Glomerular visceral epithelial cell (primary cell): ENCODE measurements around the gene DFFA.
A peak's percentile ranks its signal among the peaks of the same experiment; 100 is the strongest.

ENCODE experiments used
- DNase-seq: peaks from one replicate; pipeline ENCODE4 v3.0.0-alpha.2; 2016; ENCODE audit errors: extremely low spot score

Gene DFFA, protein sequence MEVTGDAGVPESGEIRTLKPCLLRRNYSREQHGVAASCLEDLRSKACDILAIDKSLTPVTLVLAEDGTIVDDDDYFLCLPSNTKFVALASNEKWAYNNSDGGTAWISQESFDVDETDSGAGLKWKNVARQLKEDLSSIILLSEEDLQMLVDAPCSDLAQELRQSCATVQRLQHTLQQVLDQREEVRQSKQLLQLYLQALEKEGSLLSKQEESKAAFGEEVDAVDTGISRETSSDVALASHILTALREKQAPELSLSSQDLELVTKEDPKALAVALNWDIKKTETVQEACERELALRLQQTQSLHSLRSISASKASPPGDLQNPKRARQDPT

DNA sequence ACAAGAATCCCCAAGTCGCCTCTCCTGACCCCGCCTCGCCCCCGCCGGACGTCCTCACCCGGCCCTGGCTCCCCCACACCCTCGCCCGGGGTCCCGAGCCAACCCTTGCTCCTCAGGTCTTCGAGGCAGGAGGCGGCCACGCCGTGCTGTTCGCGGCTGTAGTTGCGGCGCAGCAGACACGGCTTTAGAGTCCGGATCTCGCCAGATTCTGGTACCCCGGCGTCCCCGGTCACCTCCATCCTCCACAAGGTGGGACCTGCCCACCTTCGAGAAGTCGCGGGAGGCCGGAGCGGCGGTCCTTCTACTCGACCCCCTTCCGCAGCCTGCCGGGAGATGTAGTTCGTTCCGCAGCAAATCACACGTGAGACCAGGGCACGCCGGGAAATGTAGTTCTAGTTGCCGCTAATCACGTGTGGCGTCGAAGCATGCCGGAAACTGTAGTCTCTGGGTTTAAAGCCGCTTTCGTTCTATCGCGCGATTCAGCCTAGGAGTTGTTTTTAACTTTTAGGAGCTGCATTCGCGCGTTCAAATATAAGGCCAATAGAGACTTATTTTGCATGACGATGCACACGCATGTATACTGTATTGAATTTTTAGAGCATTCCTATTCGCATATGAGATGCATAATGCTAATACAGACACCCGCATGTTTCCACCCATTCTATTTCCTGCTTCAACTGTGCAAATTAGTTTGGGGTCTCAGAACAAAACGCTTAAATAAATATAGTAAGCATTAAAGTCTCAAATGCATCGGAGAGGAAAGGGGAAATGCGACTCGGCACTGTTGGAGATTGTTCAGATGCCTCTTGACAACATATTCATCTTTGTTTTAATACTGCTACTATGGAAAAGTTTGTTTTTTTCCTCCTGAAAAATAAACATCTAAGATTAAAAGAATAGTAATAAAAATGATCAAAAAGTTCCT, at the start of gene DFFA:
Gene DFFA, minus strand, starts transcription at position 310 of the 925 bp plus-strand sequence. Its CDS starts 71 bp downstream, at position 239.
- DNase-seq: peak; percentile 94

DNA sequence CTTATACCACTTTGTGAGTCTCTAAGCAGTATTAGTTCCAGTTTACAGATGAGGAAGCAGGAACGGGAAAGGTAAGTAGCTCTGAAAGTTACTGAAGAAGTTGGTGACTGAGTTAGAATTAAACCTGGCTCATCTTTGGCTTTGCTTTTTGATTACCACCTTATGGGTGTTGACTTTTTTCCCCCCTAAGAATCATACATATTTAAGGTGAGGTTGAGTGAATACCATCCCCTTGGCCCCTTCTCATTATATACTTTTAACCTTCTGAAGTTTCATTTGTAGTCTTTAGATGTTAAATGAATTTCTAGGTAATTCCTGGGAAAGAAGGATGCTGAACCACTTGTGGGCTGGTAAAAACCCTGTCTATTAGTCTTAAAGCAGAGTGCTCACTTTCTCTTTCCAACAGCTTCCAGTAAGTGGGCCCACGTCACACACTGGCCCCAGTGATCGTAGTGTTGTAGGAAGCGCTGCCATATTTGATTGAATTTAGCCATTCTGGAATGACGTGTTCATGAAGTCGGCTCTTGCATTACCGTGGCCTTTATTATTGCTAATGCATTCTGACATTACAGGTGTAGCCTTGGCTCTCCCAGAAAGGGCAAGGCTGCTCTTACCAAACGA, 49.3 kb upstream of the DFFA start:
- no peak for DNase-seq

- no peak for DNase-seq
Observed at GRCh38 chr1:10520952-10521351, 48.6 kb upstream of the DFFA start.

DNA sequence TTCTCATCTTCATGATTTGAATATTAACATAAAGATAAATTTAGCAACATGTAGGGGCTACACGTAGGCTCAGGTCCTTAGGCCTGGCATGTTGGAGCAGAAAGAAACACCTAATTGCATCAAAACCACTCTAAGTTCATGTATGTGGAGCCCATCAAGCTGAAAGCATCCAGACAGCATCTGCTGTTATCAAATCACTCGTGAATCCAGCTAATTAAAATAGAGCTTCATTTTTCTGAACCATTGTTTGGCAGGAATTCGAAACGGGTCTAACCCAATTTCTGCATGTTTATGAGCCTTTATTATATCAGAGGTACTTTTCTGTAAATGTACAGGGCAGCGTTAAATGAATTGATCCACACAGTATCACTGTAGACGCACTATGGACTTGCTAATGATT, 48.2 kb upstream of the DFFA start:
- no peak for DNase-seq

GRCh38 chr1:10519016-10519417, 46.7 kb upstream of the DFFA start:
- peak; percentile 27 for DNase-seq

DNA sequence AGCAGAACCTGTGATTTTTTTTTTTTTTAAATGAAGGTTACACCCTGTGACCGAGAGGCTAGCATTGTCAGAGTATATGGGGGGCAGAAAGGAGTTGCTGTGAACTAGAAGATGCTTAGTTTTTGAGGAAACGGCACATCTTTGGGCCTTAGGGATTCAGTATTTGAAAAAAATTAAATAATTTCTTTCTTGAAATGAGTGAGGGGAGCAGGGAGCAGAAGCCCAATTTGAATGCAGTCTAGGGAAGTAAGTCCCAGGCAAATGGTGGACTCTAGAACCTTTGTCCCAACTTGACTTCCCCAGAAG, 45.3 kb upstream of the DFFA start:
- DNase-seq: no peak

DNA sequence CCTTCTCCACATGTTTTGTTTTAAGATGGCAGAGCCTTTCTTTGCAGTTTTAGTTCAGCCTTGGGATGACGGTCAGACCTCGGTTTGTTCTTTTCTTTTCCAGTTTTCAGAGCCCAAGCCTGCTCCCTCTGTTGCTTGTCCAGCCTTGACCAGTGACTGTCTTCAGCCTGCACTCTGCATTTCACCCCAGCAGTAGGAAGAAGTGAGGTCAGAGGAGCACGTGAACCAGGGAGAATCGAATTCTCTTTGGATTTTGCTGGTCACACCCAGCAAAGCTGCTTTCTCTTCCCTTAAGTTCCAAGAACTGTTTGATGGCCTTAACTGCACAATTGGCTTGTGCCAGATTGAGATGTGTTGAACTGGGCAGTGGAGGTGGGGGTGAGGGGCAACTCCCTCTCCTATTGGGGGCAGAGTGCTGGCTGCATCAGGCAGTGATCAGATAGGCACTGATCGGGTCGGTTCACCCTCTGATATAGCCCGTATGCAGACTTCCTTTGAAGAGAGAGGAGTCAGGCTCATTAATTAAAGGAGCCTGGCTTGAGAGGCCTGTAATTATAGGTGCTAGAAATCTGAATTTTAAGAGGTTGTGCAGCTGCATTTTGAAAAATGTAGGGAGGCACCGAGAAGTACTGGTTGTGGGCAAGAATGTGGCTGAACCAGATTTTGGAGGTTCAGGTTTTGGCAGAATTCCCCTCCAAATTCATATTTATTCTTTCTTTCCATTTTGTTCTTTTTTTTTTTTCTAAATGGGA, 44.8 kb upstream of the DFFA start:
- no peak for DNase-seq

DNA sequence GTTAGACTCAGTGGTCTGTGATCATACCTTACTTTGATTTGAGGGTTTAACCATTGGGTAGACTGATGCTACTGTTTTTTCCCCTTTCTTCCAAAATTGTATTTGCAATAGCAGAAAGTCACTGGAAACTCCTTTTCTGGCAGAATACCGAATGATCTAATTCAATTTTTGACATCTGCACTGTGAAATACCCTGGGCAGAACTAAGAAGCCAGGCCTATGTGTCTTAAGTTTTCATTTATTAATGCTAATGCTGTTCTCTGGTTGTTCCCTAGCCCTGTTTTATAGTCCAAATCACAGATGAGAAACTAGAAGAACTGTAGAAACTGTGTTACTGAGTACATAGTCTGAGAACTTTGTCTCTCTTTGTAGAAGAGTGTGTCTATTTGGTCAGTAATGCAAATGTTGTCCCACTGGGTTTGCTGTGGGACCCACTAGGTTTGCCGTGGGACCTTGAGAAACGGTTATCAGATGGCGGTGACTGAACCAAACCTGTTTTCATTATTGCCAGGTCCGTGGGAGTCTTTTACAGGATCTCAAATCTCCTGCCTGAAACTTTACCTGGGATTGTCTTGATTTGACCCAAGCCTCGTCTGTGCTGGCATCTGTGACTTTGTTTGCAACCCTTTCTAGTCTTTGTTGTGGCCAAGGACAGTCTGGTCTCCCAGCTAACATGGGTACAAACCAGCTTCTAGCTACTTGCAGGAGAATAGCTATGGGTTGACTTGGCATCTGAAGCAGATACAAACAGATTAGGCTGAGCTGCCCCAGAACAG, 43.8 kb upstream of the DFFA start:
- no peak for DNase-seq

- DNase-seq: peak; percentile 52
Observed at GRCh38 chr1:10515301-10515975, 43.1 kb upstream of the DFFA start.

- DNase-seq: peak; percentile 76
Observed at GRCh38 chr1:10514490-10515235, 42.3 kb upstream of the DFFA start.

- DNase-seq: no peak
Observed at GRCh38 chr1:10513199-10513598, 40.9 kb upstream of the DFFA start.

GRCh38 chr1:10511494-10511885, 39.2 kb upstream of the DFFA start:
- DNase-seq: no peak

DNA sequence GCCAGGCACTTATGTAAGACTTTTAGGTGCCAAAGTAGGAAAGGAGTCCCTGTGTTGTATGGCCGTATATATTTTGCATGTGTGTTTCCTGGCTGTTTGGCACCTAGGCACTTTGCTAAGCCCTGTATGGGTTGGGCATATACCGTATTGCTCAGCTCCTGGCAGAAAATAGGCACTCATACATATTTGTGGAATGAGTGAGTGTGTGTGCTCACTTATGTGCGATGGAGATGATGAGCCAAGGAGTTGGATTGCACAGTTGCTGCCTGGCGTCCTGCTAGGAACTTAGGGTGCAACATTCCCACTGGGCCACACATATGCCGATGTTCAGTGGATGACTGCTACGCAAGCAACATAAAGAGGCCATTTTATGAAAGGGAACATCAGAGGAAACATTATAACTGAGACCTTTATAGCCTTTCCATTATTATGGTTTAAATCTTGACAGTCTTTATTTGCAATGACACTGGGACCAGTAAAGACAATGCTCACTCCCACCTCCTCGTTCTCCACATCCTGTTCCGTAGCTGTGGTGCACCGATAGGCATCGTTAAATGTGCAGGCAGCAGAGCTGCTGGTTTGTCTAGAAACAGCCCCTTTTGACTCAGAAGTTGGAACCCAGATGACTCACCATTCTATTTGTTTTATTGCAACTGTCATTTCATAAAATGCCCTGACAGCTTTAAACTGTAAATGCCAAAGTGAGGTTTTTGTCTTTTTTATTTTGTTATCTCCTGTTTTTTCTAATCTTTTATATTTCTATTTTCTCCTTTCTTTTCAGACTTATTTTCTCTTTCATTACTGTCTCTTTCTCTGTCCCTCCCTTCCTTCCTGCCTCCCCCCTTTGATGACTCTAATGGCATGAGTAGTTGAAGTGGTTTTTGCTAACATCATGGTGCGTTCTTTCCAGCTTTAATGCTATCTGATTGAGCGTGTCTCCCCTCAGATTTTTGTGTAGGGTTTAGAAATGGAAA, 38.5 kb upstream of the DFFA start:
- peak; percentile 79 for DNase-seq

DNA sequence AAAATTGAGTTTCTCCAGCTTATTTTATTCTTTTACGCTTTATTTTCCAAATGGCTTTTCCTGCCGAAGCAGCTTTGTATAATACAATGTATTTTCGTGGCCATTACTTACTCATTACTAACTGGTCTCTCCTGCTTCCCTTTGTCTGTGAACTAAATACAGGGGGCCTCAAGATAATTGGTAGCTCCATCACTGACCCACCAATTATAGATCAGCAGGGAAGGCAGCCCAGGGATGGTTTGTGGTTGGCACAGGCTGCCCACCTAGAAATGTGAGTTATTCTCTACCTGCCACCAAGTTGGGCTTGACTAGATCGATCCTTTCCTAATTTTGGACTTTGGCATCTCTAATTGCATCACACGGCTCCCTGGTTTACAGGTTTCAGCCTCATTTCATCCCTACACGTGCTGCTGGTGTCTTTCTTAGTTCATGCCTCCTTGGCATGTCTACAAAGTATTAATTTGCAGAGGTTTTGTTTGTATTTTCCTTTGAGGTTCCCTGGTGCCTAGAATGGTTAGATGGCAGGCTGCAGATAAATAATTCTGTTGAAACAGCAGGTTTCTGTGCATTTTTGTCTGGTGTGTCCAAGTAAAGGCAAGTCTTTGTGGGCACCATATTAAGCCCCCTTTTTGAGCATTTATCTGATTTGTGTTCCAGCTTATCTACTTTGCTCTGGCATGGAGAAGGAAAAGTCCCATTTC, 37.6 kb upstream of the DFFA start:
- no peak for DNase-seq

GRCh38 chr1:10508511-10508951, 36.2 kb upstream of the DFFA start:
- peak; percentile 97 for DNase-seq

DNA sequence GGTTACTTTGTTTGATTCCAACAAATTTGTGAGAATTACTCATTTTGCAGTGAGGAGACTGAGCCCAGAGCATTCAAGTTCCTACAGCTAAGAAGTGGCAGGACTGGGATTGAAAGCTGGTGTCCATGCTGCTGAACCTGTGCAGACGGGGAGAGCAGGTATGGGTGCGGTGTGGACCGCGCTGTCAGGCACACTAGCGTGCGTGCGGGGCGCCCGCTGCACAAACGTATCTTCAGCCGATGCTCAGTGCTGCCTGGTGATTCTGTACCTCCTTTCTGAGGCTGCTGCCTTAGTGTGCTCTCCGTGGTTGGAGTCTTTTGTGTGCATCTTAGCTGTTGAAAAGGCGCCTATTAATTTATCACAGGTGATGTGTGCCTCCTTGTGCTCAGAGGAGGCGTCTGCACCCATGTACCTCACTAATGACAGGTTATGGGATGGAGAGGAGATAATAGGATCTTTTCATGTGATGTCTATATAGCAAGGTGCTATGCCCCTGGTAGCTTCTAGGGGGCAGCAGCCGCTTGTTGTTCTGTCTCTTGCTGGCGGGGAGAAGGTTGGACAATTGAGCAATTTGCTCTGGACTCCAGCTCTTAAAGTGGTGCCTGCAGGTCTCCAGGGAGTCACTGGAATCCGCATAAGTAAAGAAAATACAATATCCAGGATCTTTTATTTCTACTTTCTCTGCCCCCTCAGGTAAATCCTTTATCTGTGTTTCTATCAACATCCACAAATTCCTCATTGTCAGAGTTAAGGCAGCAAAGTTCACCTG, 35.0 kb upstream of the DFFA start:
- peak; percentile 76 for DNase-seq

GRCh38 chr1:10506677-10507047, 34.3 kb upstream of the DFFA start:
- DNase-seq: no peak
